Keratinocyte (primary cell): ENCODE results near the gene PANX2. TPM values are rescaled to one million over a fixed set of nuclear protein-coding genes. Genes with fewer than 3 reads are reported as not detected.

ENCODE experiments used
- DNase-seq: peaks from one replicate; pipeline ENCODE4 v3.0.0-alpha.2; 2011; ENCODE audit warnings: low read depth, missing footprints, low spot score
- FAIRE-seq: peaks from 2 replicates; lab custom pipeline; 2011; peaks lifted over from hg19 to GRCh38; lab: Jason Lieb, UNC
- H2AFZ ChIP-seq: 2 replicates; pipeline ENCODE4 v1.6.0; 2012; ENCODE audit warnings: low read length, control low read depth, inconsistent platforms; ENCODE audit not compliant: control insufficient read depth
- H3K27ac ChIP-seq: 2 replicates; pipeline ENCODE4 v1.5.1; 2011; ENCODE audit warnings: low read length; ENCODE audit not compliant: control insufficient read depth, insufficient read depth
- H3K27me3 ChIP-seq: 3 replicates; pipeline ENCODE4 v1.6.0; 2011; ENCODE audit warnings: low read length; ENCODE audit not compliant: control insufficient read depth, insufficient read depth; ENCODE audit errors: extremely low read depth
- H3K36me3 ChIP-seq, 2 experiments: 2 replicates in 1 of 2; 3 replicates in 1 of 2; pipeline ENCODE4 v1.5.1; 2011; ENCODE audit warnings: low read length in 2 of 2, mild to moderate bottlenecking in 1 of 2; ENCODE audit not compliant: control insufficient read depth in 2 of 2, insufficient read depth in 2 of 2; ENCODE audit errors: extremely low read depth in 1 of 2
- H3K4me1 ChIP-seq: 3 replicates; pipeline ENCODE4 v1.5.1; 2011; ENCODE audit warnings: low read length; ENCODE audit not compliant: control insufficient read depth, insufficient read depth; ENCODE audit errors: extremely low read depth
- H3K4me2 ChIP-seq: 3 replicates; pipeline ENCODE4 v1.6.0; 2011; ENCODE audit warnings: low read depth, low read length; ENCODE audit not compliant: control insufficient read depth, insufficient read depth; ENCODE audit errors: extremely low read depth
- H3K4me3 ChIP-seq, 3 experiments: fragments of 200-600 bp in 1 of 3; sonication (generic) in 1 of 3; 2 replicates in 2 of 3; 3 replicates in 1 of 3; pipeline ENCODE4 v1.5.1; 2011 to 2016; ENCODE audit warnings: low read length in 3 of 3, mild to moderate bottlenecking in 3 of 3, control low read depth in 2 of 3, inconsistent platforms in 1 of 3, low read depth in 1 of 3, mixed read lengths in 1 of 3, mixed run types in 1 of 3, moderate library complexity in 1 of 3; ENCODE audit not compliant: control insufficient read depth in 2 of 3, insufficient read depth in 2 of 3; ENCODE audit errors: extremely low read depth in 1 of 3
- H3K79me2 ChIP-seq: 2 replicates; pipeline ENCODE4 v1.6.0; 2012; ENCODE audit warnings: low read length; ENCODE audit not compliant: control insufficient read depth, insufficient read depth
- H3K9ac ChIP-seq: 3 replicates; pipeline ENCODE4 v1.6.0; 2011; ENCODE audit warnings: low read length; ENCODE audit not compliant: control insufficient read depth, insufficient read depth; ENCODE audit errors: extremely low read depth
- H3K9me1 ChIP-seq: 3 replicates; pipeline ENCODE4 v1.6.0; 2011; ENCODE audit warnings: low read length; ENCODE audit not compliant: control insufficient read depth, insufficient read depth; ENCODE audit errors: extremely low read depth
- H3K9me3 ChIP-seq: 2 replicates; pipeline ENCODE4 v1.5.1; 2012; ENCODE audit warnings: low read depth, low read length; ENCODE audit not compliant: control insufficient read depth
- H4K20me1 ChIP-seq: 3 replicates; pipeline ENCODE4 v1.6.0; 2011; ENCODE audit warnings: low read length; ENCODE audit not compliant: control insufficient read depth, insufficient read depth; ENCODE audit errors: extremely low read depth
- EZH2 ChIP-seq: IDR thresholded peaks from one replicate; pipeline ENCODE4 v1.6.1; 2012; ENCODE audit warnings: inconsistent platforms, mild to moderate bottlenecking, low read length, moderate library complexity
- dilution Hi-C: fragments of 300-500 bp; cut with MboI; formaldehyde crosslinking; loops from one replicate; pipeline ENCODE4 v1.7.0; 2020; ENCODE audit warnings: low sequenced_read_pairs; ENCODE audit not compliant: extremely low pct_ligation_motif_present
- polyA plus RNA-seq, 5 experiments: library from polyadenylated mRNA; depleted of rRNA in 3 of 5; stranded (reverse) in 3 of 5; stranded (forward) in 1 of 5; unstranded in 1 of 5; fragments of >200 nt; gene quantifications; 1 replicate in 1 of 5; 2 replicates in 3 of 5; 3 replicates in 1 of 5; pipeline versions ENCODE4 v1.2.1 to v1.2.3, GENCODE V29; 2011 to 2012; ENCODE audit warnings: missing spikeins in 2 of 5, low read depth in 1 of 5, low replicate concordance in 1 of 5
- TF ChIP-seq, protein P1 (sequence below), 3 experiments: IDR thresholded peaks in 1 of 3; conservative IDR thresholded peaks in 1 of 3; optimal IDR thresholded peaks in 1 of 3; 2 replicates in 2 of 3; 3 replicates in 1 of 3; pipeline versions ENCODE3 to v1.5.1; 2011; ENCODE audit warnings: low read length in 3 of 3, mild to moderate bottlenecking in 3 of 3, moderate library complexity in 2 of 3, control low read depth in 1 of 3, inconsistent platforms in 1 of 3; ENCODE audit not compliant: insufficient read depth in 2 of 3; ENCODE audit errors: extremely low read depth in 1 of 3

PANX2 gene
- polyA plus RNA-seq, 1 donor (not counting 4 experiments of a cell fraction or from before 2014, with no cell fraction given): 0.22 TPM

DNA sequence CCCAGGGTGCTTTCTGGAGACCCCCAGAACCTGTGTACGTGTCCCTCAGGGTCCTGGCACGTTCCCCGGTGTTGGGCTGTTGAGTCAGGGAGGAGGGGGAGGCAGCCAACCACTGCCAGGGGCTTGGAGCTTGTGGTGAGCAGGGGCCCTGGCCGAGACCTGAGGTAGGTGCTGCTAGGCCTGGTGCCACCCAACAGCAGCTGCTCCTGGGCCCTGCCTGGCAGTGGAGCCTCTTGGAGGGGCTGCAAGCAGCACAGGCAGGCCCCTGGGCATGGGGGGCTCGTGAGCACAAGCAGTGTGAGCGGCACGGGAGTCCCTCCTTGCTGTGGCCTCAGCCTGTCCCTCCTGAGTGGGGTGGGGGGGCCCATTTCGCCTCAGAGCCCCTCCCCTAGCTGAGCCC lies 23.1 kb downstream of the PANX2 start:
- Histone ChIP-seq H3K36me3 (peaks cover 22 to 25% of the 10 kb centered on the region in 2 experiments), H3K79me2 (peaks cover 45% of the 10 kb centered on the region), H3K4me1 (peaks cover 28% of the 10 kb centered on the region), H3K27ac (no peak overlapping the region), H4K20me1 (no peaks in the 10 kb centered on the region), H3K9me3 (no peaks in the 10 kb centered on the region), H3K4me2 (no peak overlapping the region), H3K9ac (no peak overlapping the region), H2AFZ (no peak overlapping the region), H3K4me3 (no peak overlapping the region), H3K27me3 (no peaks in the 10 kb centered on the region), H3K9me1 (no peaks in the 10 kb centered on the region)
- no peak for TF ChIP-seq EZH2
- TF ChIP-seq, protein P1, sequence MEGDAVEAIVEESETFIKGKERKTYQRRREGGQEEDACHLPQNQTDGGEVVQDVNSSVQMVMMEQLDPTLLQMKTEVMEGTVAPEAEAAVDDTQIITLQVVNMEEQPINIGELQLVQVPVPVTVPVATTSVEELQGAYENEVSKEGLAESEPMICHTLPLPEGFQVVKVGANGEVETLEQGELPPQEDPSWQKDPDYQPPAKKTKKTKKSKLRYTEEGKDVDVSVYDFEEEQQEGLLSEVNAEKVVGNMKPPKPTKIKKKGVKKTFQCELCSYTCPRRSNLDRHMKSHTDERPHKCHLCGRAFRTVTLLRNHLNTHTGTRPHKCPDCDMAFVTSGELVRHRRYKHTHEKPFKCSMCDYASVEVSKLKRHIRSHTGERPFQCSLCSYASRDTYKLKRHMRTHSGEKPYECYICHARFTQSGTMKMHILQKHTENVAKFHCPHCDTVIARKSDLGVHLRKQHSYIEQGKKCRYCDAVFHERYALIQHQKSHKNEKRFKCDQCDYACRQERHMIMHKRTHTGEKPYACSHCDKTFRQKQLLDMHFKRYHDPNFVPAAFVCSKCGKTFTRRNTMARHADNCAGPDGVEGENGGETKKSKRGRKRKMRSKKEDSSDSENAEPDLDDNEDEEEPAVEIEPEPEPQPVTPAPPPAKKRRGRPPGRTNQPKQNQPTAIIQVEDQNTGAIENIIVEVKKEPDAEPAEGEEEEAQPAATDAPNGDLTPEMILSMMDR (optimal IDR thresholded peaks at IDR 0.05 in 1 of 3, IDR thresholded peaks at IDR 0.05 in 1 of 3, conservative IDR thresholded peaks at IDR 0.05 in 1 of 3; ENCODE audit: extremely low read depth in 1 of 3, insufficient read depth in 2 of 3, low read length in 3 of 3): no peak
- FAIRE-seq (no peak), DNase-seq (no peak)
- dilution Hi-C loops: no loop called here

DNA sequence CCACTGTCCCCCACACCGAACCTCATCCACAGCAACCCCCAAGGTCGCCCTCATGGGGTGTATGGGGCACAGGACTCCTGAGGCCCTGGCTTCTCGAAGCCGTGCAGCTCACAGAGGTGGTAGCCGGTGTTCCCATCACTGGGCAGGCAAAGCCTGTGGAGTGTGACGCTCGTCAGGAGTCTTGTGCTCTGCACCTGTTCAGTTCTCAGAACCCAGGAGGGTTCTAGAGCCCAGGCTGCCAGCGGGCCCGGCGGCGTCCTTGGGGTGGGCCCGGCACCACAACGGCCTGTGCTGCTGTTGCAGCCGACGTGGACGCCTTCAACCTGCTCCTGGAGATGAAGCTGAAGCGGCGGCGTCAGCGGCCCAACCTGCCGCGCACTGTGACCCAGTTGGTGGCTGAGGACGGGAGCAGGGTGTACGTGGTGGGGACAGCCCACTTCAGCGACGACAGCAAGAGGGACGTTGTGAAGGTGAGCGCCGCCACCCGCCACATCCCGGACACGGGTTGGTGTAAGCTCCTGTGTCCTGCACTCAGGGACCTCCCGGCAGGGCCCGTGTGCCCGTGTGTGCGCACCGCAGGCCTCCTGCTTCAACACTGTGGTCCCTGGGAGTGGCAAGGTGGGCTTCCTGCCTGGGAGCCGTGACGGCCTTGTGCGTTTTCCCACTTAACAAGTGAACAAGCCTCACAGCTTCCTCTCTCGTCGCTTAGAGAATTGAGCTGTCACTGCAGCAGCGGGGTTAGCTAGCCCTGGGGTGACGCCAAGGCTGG lies 23.7 kb downstream of the PANX2 start:
- no peak overlapping the region for H3K27ac ChIP-seq
- no peak for FAIRE-seq
- H3K79me2 ChIP-seq: peaks cover 42% of the 10 kb centered on the region
- no peaks in the 10 kb centered on the region for H3K27me3 ChIP-seq
- DNase-seq: no peak
- TF ChIP-seq EZH2: no peak
- TF ChIP-seq, protein P1 (optimal IDR thresholded peaks at IDR 0.05 in 1 of 3, IDR thresholded peaks at IDR 0.05 in 1 of 3, conservative IDR thresholded peaks at IDR 0.05 in 1 of 3; ENCODE audit: extremely low read depth in 1 of 3, insufficient read depth in 2 of 3, low read length in 3 of 3): no peak
- dilution Hi-C loops: no loop called here
- no peaks in the 10 kb centered on the region for H4K20me1 ChIP-seq
- H3K4me3 ChIP-seq: no peak overlapping the region
- no peaks in the 10 kb centered on the region for H3K9me3 ChIP-seq
- peaks cover 22 to 25% of the 10 kb centered on the region in 2 experiments for H3K36me3 ChIP-seq
- peaks cover 27% of the 10 kb centered on the region for H3K4me1 ChIP-seq
- H2AFZ ChIP-seq: no peak overlapping the region
- no peak overlapping the region for H3K9ac ChIP-seq
- no peaks in the 10 kb centered on the region for H3K9me1 ChIP-seq
- no peak overlapping the region for H3K4me2 ChIP-seq
